ENCODE data around the gene MGLL. TPM values are rescaled to one million over a fixed set of nuclear protein-coding genes. Genes with fewer than 3 reads are reported as not detected.
A peak's percentile ranks its signal among the peaks of the same experiment; 100 is the strongest.

MGLL gene
- total RNA-seq, 5 donors from 2014 or later (not counting 1 experiment from before 2014, with no cell fraction given) = 0.78 to 3.7 (median 1.8) TPM

DNA sequence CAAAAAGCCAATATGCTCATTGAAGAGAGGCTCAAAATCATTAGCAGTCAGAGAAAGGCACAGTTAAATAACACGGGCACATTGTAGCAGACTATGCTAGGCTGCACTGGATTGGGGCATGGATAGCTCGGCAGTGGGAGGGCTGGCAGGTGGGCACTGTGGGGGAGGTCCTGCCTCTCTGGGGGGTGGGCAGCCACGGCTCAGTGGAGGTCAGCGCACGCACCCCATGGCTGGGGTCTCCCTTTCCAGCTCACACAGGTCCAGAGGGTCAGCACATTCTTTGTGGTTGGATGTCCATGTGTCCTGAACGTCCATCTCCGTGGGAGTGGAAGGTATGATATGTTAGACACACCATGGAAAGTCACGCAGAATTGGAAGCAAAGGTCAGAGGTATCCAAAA, 18.4 kb upstream of the MGLL start:
- Histone ChIP-seq H3K27me3 (replicated peaks in 1 of 2; ENCODE audit: control insufficient read depth in 2 of 2, extremely low read depth in 1 of 2, insufficient read depth in 2 of 2, low read length in 1 of 2) (peaks cover 0 to 6% of the 10 kb centered on the region in 2 experiments), H3K36me3 (ENCODE audit: control insufficient read depth in 2 of 2, extremely low read depth in 1 of 2, insufficient read depth in 1 of 2, low read length in 1 of 2) (no peaks in the 10 kb centered on the region), H3K4me1 (ENCODE audit: control insufficient read depth in 1 of 2, extremely low read depth in 1 of 2, insufficient read depth in 2 of 2, low read length in 2 of 2) (peaks cover 0 to 3% of the 10 kb centered on the region in 2 experiments), H3K27ac (ENCODE audit: low read length) (no peak overlapping the region), H3K4me3 (ENCODE audit: control insufficient read depth in 1 of 2, extremely low read depth in 1 of 2, low read length in 1 of 2) (no peak overlapping the region), H3K9me3 (no peaks in the 10 kb centered on the region)
- no peak for DNase-seq
- no peaks in the 10 kb centered on the region for H3K36me3 Mint-ChIP-seq
- no peaks in the 10 kb centered on the region for H3K9me3 Mint-ChIP-seq
- ChIA-PET CTCF (no interaction called here), POLR2A (no interaction called here)
- H3K4me3 Mint-ChIP-seq = no peak overlapping the region
- WGBS (ENCODE audit: insufficient coverage) = 75% methylated on average over 6 of the region's 8 CpGs
- H3K27ac Mint-ChIP-seq = no peak overlapping the region
- no peaks in the 10 kb centered on the region for H3K4me1 Mint-ChIP-seq
- ATAC-seq (replicated peaks in 1 of 4) = no peak
- H3K27me3 Mint-ChIP-seq = peaks cover 6 to 17% of the 10 kb centered on the region in 2 donors

DNA sequence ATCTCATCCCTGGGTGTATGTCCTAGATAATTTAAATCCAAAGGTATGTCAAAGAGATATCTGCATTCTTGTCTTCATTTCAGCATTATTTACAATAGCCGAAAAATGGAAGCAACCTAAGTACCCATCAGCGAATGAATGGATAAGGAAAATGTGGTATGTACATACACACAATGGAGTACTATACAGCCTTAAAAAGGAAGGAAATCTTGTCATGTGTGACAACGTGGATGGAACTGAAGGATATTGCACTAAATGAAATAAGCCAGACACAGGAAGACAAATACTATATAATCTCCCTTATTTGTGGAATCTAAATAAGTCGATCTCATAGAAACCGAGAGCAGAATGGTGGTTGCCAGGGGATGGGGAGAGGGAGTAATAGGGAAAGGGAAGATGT, 16.8 kb upstream of the MGLL start:
- DNase-seq = no peak
- H3K4me1 ChIP-seq (ENCODE audit: control insufficient read depth in 1 of 2, extremely low read depth in 1 of 2, insufficient read depth in 2 of 2, low read length in 2 of 2) = peaks cover 0 to 3% of the 10 kb centered on the region in 2 experiments
- no peaks in the 10 kb centered on the region for H3K9me3 ChIP-seq
- 100% methylated on average over 1 of the region's 5 CpGs for WGBS (ENCODE audit: insufficient coverage)
- peaks cover 0 to 6% of the 10 kb centered on the region in 2 experiments for H3K27me3 ChIP-seq (replicated peaks in 1 of 2; ENCODE audit: control insufficient read depth in 2 of 2, extremely low read depth in 1 of 2, insufficient read depth in 2 of 2, low read length in 1 of 2)
- CTCF ChIA-PET = no interaction called here
- no peak overlapping the region for H3K4me3 ChIP-seq (ENCODE audit: control insufficient read depth in 1 of 2, extremely low read depth in 1 of 2, low read length in 1 of 2)
- Mint-ChIP-seq H3K27me3 (peaks cover 6 to 16% of the 10 kb centered on the region in 2 donors), H3K4me3 (no peak overlapping the region), H3K9me3 (no peaks in the 10 kb centered on the region), H3K27ac (no peak overlapping the region), H3K36me3 (no peaks in the 10 kb centered on the region), H3K4me1 (no peaks in the 10 kb centered on the region)
- no peak for ATAC-seq (replicated peaks in 1 of 4)
- POLR2A ChIA-PET = no interaction called here
- no peaks in the 10 kb centered on the region for H3K36me3 ChIP-seq (ENCODE audit: control insufficient read depth in 2 of 2, extremely low read depth in 1 of 2, insufficient read depth in 1 of 2, low read length in 1 of 2)
- no peak overlapping the region for H3K27ac ChIP-seq (ENCODE audit: low read length)

DNA sequence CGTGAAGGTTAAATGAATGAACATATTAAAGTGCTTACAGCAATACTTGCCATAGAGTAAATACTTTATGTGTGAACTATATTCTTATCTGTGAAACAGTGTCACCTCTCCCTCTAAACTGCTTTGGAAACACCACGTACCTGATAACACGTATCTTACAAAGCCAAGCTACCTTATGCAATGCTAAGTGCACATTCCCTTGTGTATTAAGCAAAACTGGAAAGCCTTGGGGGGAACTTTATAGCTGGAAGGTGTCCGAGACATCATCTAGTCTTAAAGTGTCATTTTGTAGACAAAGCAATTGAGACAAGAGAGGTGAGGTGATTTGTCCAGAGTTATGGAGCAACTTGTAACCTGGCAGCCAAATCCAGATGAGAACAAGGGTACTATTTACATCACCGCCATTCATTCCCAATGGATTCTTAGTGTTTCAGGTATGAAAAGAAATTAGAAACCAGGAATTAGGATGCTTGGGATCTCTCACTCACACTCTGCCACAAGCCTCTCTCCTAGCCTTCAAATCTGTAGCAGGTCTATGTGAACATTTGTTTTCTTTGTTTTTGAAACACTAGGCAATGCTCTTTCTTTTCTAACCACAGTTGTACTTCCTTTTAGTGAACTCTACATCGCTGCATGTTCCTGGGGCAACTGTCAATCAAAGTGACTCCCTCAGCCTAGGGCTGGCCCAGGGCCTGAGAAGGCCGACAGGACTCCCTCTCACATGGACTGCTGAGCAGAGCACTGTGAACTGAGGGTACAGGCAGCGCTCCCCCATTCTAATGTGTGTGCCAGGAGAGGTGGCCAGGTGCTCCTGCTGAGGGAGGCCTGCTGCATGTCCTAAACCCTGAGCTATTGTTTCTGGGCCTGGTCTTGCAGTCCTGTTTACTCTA, 13.9 kb upstream of the MGLL start:
- DNase-seq (no peak), ATAC-seq (replicated peaks in 1 of 4) (no peak)
- Histone ChIP-seq H3K4me3 (ENCODE audit: control insufficient read depth in 1 of 2, extremely low read depth in 1 of 2, low read length in 1 of 2) (no peak overlapping the region), H3K4me1 (ENCODE audit: control insufficient read depth in 1 of 2, extremely low read depth in 1 of 2, insufficient read depth in 2 of 2, low read length in 2 of 2) (peaks cover 0 to 3% of the 10 kb centered on the region in 2 experiments), H3K36me3 (ENCODE audit: control insufficient read depth in 2 of 2, extremely low read depth in 1 of 2, insufficient read depth in 1 of 2, low read length in 1 of 2) (no peaks in the 10 kb centered on the region), H3K9me3 (no peaks in the 10 kb centered on the region), H3K27me3 (replicated peaks in 1 of 2; ENCODE audit: control insufficient read depth in 2 of 2, extremely low read depth in 1 of 2, insufficient read depth in 2 of 2, low read length in 1 of 2) (peaks cover 0 to 12% of the 10 kb centered on the region in 2 experiments), H3K27ac (ENCODE audit: low read length) (no peak overlapping the region)
- Mint-ChIP-seq H3K9me3 (peaks cover 0 to 5% (median 0%) of the 10 kb centered on the region in 3 donors), H3K27ac (no peak overlapping the region), H3K4me1 (no peaks in the 10 kb centered on the region), H3K27me3 (peaks cover 9 to 34% of the 10 kb centered on the region in 2 donors), H3K4me3 (no peak overlapping the region), H3K36me3 (no peaks in the 10 kb centered on the region)
- POLR2A ChIA-PET = no interaction called here
- CTCF ChIA-PET = interaction anchor here (0.5 to 0.6 kb wide), 2 partner anchors 172 to 264 kb away, joined by 3 to 7 read pairs; no protein-coding TSS in a partner anchor
- WGBS (ENCODE audit: insufficient coverage) = 48% methylated on average over 3 of the region's 8 CpGs

DNA sequence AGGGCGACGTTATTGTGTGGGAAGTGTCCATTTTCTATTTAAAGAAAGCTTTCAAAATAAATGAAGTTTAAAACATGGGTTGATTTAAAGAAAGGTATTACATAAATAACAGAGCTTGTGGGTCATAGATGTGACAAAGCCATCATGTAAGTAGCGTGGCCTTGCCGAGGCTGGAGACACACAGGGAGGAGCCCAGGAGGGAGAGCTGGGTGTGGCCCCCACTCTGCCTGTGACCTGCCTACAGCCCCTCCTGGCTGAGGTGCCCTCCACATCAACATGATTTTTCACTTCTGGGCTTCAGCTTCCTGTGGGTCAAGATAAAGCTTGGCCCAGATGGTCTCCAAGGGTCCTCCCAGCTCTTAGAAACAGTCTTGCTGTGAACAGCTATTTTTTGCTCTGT, 12.5 kb upstream of the MGLL start:
- peaks cover 0 to 3% of the 10 kb centered on the region in 2 experiments for H3K4me1 ChIP-seq (ENCODE audit: control insufficient read depth in 1 of 2, extremely low read depth in 1 of 2, insufficient read depth in 2 of 2, low read length in 2 of 2)
- no peak for ATAC-seq (replicated peaks in 1 of 4)
- Mint-ChIP-seq H3K27ac (no peak overlapping the region), H3K27me3 (peaks cover 18 to 36% of the 10 kb centered on the region in 2 donors), H3K4me3 (no peak overlapping the region), H3K4me1 (no peaks in the 10 kb centered on the region), H3K9me3 (peaks cover 10 to 19% (median 11%) of the 10 kb centered on the region in 3 donors), H3K36me3 (peaks cover 7% of the 10 kb centered on the region)
- no peaks in the 10 kb centered on the region for H3K36me3 ChIP-seq (ENCODE audit: control insufficient read depth in 2 of 2, extremely low read depth in 1 of 2, insufficient read depth in 1 of 2, low read length in 1 of 2)
- no peak for DNase-seq
- WGBS (ENCODE audit: insufficient coverage) = 86% methylated on average over 1 of the region's 4 CpGs
- ChIA-PET POLR2A (no interaction called here), CTCF (no interaction called here)
- no peak overlapping the region for H3K4me3 ChIP-seq (ENCODE audit: control insufficient read depth in 1 of 2, extremely low read depth in 1 of 2, low read length in 1 of 2)
- peaks cover 0 to 12% of the 10 kb centered on the region in 2 experiments for H3K27me3 ChIP-seq (replicated peaks in 1 of 2; ENCODE audit: control insufficient read depth in 2 of 2, extremely low read depth in 1 of 2, insufficient read depth in 2 of 2, low read length in 1 of 2)
- H3K27ac ChIP-seq (ENCODE audit: low read length) = no peak overlapping the region
- no peaks in the 10 kb centered on the region for H3K9me3 ChIP-seq

DNA sequence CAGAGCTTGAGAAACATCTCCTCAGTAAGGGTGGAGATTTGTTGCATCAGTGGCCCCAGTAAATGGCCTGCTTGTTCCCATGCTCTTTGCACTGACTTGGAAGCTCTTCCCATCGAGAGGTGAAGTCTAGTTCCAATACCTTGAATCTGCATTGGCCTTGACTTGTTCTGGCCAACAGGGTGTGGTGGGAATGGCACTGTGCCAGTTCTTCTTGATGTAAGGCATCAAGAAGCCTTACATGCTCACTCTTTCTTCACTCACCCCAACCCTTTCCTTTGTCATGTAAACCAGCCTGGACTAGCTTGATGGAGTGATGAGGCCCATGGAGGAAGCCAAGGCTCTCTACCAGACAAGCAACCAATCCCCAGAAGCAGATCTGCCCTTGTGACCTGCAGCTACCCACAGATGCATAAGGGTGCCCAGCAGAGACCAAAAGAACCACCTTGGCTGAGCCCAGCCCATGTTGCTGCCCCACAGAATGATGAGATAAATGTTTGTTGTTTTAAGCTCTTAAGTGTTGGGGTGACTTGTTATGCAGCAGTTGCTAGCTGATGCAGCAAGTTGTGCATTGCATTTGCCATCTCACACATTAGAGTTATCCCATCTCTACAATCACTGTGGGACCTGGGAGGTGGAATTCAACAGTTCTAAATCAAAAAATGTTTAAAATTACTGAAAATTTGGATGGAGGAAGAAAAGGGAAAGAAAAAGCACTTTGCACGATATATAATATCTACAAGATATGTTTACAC, 11.1 kb upstream of the MGLL start:
- Mint-ChIP-seq H3K36me3 (peaks cover 12% of the 10 kb centered on the region), H3K9me3 (peaks cover 15 to 32% (median 18%) of the 10 kb centered on the region in 3 donors), H3K27ac (no peak overlapping the region), H3K4me3 (no peak overlapping the region), H3K27me3 (peaks cover 14 to 27% of the 10 kb centered on the region in 2 donors), H3K4me1 (no peaks in the 10 kb centered on the region)
- WGBS (ENCODE audit: insufficient coverage) = no CpG with 5 or more reads among the region's 2 CpGs
- ChIA-PET CTCF (no interaction called here), POLR2A (interaction anchor here in 1 of 2 donors (0.7 kb wide), 1 partner anchor 197 kb away, joined by 3 read pairs; no protein-coding TSS in a partner anchor)
- Histone ChIP-seq H3K27me3 (replicated peaks in 1 of 2; ENCODE audit: control insufficient read depth in 2 of 2, extremely low read depth in 1 of 2, insufficient read depth in 2 of 2, low read length in 1 of 2) (peaks cover 0 to 10% of the 10 kb centered on the region in 2 experiments), H3K4me1 (ENCODE audit: control insufficient read depth in 1 of 2, extremely low read depth in 1 of 2, insufficient read depth in 2 of 2, low read length in 2 of 2) (peaks cover 0 to 3% of the 10 kb centered on the region in 2 experiments), H3K36me3 (ENCODE audit: control insufficient read depth in 2 of 2, extremely low read depth in 1 of 2, insufficient read depth in 1 of 2, low read length in 1 of 2) (no peaks in the 10 kb centered on the region), H3K4me3 (ENCODE audit: control insufficient read depth in 1 of 2, extremely low read depth in 1 of 2, low read length in 1 of 2) (no peak overlapping the region), H3K27ac (ENCODE audit: low read length) (no peak overlapping the region), H3K9me3 (no peaks in the 10 kb centered on the region)
- ATAC-seq (replicated peaks in 1 of 4) = no peak
- no peak for DNase-seq

DNA sequence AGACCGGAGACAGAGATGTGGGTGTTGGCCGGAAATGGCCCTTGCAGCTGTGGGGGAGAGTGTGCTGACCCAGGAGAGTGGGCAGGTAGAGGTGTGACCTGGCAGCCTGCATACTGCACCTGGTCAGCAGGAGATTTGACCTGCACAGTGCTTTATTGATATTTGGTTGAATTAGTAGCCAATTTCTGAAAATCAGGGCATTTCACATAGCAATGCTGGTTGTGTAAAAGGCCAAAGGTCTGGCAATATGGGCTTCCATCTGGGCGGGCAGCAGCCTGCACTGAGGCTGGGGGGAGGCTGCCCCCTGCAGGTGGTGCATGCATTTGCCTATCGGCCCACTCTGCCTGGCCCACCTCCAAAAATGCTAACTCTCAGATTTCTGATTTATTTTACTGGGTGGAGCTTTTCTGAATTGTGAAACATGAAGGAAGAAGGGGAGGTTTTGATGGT, 9.4 kb upstream of the MGLL start:
- ChIA-PET CTCF (no interaction called here), POLR2A (no interaction called here)
- no peak overlapping the region for H3K27ac ChIP-seq (ENCODE audit: low read length)
- peaks cover 18 to 41% (median 18%) of the 10 kb centered on the region in 3 donors for H3K9me3 Mint-ChIP-seq
- H3K27me3 ChIP-seq (replicated peaks in 1 of 2; ENCODE audit: control insufficient read depth in 2 of 2, extremely low read depth in 1 of 2, insufficient read depth in 2 of 2, low read length in 1 of 2) = peaks cover 0 to 5% of the 10 kb centered on the region in 2 experiments
- ATAC-seq (replicated peaks in 1 of 4) = no peak
- H3K4me3 ChIP-seq (ENCODE audit: control insufficient read depth in 1 of 2, extremely low read depth in 1 of 2, low read length in 1 of 2) = no peak overlapping the region
- H3K4me1 Mint-ChIP-seq = no peaks in the 10 kb centered on the region
- DNase-seq = peak in 11 of 35 experiments; percentile 4 to 37 (median 12)
- 56% methylated on average over 3 of the region's 4 CpGs for WGBS (ENCODE audit: insufficient coverage)
- H3K27me3 Mint-ChIP-seq = peaks cover 20 to 22% of the 10 kb centered on the region in 2 donors
- H3K36me3 Mint-ChIP-seq = peaks cover 12% of the 10 kb centered on the region
- peaks cover 0 to 3% of the 10 kb centered on the region in 2 experiments for H3K4me1 ChIP-seq (ENCODE audit: control insufficient read depth in 1 of 2, extremely low read depth in 1 of 2, insufficient read depth in 2 of 2, low read length in 2 of 2)
- H3K27ac Mint-ChIP-seq = no peak overlapping the region
- H3K4me3 Mint-ChIP-seq = no peak overlapping the region
- no peaks in the 10 kb centered on the region for H3K9me3 ChIP-seq
- no peaks in the 10 kb centered on the region for H3K36me3 ChIP-seq (ENCODE audit: control insufficient read depth in 2 of 2, extremely low read depth in 1 of 2, insufficient read depth in 1 of 2, low read length in 1 of 2)
